ENCODE results near the gene PATZ1.
"Not testable (repeated sequence)": the region's sequence is repeated elsewhere in the genome, so short reads cannot be mapped to it uniquely, and the experiment has no call there.

The PATZ1 gene, protein sequence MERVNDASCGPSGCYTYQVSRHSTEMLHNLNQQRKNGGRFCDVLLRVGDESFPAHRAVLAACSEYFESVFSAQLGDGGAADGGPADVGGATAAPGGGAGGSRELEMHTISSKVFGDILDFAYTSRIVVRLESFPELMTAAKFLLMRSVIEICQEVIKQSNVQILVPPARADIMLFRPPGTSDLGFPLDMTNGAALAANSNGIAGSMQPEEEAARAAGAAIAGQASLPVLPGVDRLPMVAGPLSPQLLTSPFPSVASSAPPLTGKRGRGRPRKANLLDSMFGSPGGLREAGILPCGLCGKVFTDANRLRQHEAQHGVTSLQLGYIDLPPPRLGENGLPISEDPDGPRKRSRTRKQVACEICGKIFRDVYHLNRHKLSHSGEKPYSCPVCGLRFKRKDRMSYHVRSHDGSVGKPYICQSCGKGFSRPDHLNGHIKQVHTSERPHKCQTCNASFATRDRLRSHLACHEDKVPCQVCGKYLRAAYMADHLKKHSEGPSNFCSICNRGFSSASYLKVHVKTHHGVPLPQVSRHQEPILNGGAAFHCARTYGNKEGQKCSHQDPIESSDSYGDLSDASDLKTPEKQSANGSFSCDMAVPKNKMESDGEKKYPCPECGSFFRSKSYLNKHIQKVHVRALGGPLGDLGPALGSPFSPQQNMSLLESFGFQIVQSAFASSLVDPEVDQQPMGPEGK

GRCh38 chr22:31346255-31346732 is at the start of gene PATZ1:
Gene PATZ1 (minus strand): TSS chr22:31346346. CDS start chr22:31345602, 744 bp downstream.
- DNase-seq, result peak; percentile 83

DNA sequence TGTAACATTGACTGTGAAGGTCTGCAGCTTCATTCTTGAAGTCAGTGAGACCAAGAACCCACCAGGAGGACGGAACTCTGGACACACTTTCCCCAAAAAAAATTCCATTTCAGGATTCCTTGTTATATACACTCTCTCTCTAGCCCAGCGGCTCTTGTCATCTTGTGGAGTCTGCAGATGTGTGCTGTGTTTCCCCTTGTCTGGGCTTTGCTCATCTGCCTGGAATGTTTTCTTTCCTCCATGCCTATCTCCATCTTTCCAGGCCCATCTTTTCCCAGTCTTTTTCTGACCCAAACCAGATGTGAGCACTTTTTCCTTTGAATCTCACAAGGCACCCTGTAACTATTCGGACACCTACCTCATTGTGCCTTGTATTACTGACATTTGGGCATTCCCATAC is 48.2 kb upstream of the PATZ1 start:
- no peak for DNase-seq

DNA sequence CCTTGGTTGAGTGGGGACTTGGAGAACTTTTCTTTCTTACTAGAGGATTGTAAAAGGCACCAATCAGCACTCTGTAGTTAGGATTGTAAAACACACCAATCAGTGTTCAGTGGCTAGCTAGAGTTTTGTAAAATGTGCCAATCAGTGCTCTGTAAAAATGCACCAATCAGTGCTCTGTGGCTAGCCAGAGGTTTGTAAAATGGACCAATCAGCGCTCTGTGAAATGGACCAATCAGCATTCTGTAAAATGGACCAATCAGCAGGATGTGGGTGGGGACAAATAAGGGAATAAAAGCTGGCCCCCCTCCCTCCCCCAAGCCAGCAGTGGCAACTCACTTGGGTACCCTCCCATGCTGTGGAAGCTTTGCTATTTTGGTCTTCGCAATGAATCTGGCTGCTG is 47.7 kb upstream of the PATZ1 start:
- no peak for DNase-seq

- peak; percentile 3 for DNase-seq
These were observed 32.5 kb upstream of the PATZ1 start for GRCh38 chr22:31378651-31379050.

DNA sequence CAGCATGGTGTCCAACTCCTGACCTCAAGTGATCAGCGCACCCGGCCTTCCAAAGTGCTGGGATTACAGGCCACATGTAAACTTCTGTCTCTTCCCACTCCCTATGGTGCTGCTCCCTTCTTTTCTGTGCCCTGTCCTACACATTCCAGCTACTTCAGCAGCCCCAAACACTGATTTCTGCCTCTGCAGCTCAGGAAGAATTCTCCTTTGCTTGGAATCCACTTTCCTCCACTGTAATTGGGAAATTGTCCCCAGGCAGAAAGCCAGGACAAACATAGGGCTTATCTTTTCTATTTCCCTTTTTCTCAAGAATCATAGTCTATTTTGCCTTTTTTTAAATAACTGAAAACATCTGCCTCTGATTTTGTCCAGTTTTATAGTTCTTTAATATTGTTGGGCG is 32.0 kb upstream of the PATZ1 start:
- DNase-seq, result no peak

- DNase-seq, result no peak
These were observed 31.5 kb upstream of the PATZ1 start for GRCh38 chr22:31377612-31378011.

DNA sequence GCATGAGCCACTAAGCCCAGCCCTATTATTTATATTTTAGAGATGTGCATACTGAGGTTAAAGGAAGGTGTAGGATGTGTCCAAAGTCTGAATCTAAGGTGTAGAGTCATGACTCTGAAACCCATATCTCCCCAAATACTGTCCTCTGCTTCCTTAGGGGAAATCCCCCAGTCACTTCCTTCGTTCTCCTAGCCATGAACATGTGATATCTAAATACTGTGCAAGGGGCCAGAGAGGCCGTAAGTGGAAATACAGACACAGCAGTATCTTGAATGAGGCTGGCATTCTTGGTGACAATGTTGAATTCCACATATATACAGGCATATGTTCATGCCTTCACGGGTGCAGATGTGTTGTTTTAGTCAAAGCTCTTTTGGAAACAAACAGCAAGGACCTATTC is 21.3 kb upstream of the PATZ1 start:
- no peak for DNase-seq

- no peak for DNase-seq
These were observed 17.8 kb upstream of the PATZ1 start for GRCh38 chr22:31363885-31364465.

GRCh38 chr22:31361743-31362142 is 15.6 kb upstream of the PATZ1 start:
- DNase-seq, result no peak

DNA sequence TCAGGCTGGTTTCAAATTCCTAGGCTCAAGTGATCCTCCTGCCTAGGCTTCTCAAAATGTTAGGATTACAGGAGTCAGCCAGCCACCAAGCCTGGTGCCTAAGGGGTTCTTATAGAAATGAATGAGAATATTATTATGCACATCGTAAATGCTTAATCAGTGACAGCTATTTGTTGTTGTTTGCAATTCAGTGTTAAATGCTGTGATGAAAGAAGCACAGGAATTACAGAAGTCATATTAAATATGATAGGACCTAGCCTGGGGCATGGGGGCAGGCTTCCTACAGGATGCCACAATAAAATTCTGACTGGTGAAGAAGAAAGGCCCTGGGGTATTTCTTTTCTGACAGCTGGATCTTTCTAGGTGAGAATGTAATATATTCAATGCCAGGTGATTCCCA is 13.9 kb upstream of the PATZ1 start:
- no peak for DNase-seq

DNA sequence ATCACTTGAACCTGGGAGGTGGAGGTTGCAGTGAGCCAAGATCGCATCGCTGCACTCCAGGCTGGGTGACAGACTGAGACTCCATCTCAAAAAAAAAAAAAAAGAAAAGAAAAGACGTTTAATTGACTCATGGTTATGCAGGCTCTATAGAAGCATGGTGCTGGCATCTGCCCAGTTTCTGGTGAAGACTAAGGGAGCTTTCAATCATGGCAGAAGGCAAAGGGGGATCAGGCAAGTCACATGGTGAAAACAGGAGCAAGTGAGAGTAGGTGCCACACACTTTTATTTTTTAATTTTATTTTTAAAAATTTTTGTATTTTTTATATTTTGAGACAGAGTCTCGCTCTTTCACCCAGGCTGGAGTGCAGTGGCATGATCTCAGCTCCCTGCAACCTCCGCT is 8.4 kb upstream of the PATZ1 start:
- DNase-seq, result no peak

- DNase-seq, result no peak
These were observed 4.3 kb upstream of the PATZ1 start for GRCh38 chr22:31350410-31350863.

DNA sequence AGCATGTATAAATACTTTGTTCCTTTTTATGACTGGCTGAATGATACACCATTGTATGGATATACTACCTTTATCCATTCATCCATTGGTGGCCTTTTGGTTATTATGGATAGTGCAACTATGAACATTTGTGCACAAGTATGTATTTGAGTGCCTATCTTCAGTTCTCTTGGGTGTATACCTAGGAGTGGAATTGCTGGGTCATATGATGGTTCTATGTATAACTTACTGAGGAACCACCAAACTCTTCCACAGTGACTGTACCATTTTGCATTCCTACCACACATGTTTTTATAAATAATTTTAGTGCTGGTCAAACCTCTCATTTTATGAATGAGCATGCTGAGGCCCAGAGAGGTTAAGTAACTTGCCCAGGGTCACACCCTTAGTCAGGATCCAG is 3.8 kb upstream of the PATZ1 start:
- DNase-seq, result no peak

DNA sequence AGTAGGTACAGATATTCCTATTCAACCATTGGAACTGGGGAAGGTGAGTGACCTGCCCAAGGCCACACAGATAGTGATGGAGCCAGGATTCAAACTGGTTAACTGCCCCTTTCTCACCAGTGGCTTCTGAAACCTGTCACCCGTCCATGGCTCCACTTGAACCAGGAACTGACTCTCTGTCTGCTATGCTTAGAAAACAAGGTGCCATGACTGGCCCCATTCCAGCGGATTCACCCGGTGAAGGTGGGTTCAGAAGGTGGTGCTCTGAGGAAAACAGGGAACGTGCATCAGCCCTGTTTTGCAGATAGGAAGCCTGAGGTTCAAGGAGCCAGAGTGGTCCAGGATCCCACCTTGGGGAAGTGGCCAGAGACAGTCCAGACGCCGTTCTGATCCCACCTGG is 2.6 kb upstream of the PATZ1 start:
- DNase-seq, result no peak

DNA sequence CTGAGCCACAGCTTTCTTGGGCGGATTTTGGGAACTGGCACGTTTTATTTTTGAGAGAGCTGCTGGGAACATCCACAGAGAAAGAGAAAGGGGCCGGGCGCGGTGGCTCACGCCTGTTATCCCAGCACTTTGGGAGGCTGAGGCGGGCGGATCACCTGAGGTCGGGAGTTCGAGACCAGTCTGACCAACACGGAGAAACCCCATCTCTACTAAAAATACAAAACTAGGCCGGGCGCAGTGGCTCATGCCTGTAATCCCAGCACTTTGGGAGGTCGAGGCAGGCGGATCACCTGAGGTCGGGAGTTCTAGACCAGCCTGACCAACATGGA is 1.8 kb upstream of the PATZ1 start:
- DNase-seq, result not testable (repeated sequence)

DNA sequence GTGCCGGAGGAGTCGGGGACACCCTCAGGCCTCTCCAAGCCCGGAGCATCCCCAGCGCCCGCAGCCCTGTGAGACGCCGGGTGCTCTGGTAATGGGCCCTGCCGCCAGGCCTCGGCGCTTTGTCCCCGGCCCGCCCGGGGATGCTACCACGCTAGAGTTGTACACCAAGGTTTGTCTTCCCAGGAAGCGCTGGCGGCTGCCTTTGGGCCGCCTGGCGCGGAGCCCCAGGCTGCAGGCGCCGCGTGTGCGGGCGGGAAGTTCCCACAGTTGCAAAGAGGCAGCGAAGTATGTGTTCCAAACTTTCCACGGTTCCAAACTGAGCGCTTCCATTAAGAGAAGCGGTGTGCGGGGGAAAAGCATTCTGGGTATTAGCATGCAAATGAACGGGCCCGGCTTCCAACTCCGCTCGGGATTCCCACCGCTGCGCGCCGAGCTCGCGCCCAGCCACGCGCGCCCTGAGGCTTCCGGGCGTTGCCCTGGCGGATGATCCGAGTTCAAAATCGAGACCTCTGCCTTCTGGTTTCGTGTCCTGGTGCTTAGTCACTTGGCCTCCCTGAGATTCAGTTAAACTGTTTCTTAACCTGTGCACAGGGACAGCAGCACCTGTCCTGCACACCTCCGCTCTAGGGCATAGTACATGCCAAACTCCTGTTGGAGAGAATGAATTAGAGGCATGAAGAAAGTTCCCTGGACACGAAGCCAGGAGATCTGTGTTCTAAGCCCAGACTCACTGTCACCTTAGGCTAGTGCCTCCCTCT is 1.3 kb upstream of the PATZ1 start:
- DNase-seq, result peak; percentile 84

- DNase-seq, result peak; percentile 73
These were observed 646 bp upstream of the PATZ1 start for GRCh38 chr22:31346733-31347250.

DNA sequence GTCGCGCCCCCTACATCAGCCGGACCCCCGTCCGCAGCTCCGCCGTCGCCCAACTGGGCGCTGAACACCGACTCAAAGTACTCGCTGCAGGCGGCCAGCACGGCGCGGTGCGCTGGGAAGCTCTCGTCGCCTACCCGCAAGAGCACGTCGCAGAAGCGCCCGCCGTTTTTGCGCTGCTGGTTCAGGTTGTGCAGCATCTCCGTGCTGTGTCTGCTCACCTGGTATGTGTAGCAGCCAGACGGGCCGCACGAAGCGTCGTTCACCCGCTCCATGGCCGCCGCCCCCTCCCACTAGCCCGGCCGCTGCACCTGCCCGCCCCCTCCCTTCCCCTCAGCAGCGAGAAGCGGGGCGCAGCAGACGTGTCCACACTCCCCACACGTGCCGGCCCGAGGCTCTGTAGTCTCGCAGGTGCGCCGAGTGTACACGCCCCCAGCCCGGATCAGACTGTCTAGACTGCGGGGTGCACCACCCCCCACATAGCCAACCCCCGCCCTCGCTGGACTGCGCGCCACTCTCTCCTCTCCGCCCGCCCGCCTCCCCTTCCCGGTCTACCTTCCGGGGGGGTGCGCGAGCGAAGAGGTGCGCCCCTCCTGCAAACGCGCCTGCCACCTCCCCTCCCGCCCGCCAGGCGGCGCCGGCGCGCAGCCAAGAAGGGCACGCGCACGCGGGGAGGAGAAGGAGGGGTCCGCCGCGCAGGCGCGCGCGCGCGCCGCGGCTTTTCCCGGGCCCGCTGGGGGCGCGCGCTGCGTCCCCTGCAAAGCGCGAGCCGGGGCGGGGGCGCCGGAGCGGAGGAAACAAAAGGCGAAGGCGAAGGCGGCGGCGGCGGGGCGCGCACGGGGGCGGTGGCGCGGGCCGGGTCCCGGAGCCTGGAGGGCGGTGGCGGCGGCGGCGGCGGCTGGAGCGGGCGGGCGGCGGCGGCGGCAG is 553 bp downstream of the PATZ1 start:
- DNase-seq, result peak; percentile 90

DNA sequence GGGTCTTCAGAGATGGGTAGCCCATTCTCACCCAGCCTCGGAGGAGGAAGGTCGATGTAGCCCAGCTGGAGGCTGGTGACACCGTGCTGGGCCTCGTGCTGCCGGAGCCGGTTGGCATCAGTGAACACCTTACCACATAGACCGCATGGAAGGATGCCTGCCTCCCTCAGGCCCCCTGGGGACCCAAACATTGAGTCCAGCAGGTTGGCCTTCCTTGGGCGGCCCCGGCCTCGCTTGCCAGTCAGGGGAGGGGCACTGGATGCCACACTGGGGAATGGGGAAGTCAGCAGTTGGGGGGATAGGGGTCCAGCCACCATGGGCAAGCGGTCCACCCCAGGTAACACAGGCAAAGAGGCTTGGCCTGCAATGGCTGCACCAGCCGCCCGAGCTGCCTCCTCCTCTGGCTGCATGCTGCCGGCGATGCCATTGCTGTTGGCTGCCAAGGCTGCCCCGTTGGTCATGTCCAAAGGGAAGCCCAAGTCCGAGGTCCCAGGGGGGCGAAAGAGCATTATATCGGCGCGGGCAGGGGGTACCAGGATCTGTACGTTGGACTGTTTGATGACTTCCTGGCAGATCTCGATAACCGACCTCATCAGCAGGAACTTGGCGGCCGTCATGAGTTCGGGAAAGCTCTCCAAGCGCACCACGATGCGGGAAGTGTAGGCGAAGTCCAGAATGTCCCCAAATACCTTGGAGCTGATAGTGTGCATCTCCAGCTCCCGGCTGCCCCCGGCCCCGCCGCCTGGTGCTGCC is 1.4 kb downstream of the PATZ1 start:
- peak; percentile 51 for DNase-seq

DNA sequence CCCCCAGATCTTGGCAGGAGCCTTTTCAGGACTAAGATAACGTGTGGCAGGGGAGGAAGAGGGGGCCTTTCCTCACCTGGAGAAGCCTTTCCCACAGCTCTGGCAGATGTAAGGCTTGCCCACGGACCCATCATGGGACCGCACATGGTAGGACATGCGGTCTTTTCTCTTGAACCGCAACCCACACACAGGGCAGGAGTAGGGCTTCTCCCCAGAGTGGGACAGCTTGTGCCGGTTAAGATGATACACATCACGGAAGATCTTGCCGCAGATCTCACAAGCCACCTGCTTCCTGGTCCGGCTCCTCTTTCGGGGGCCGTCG is 1.9 kb downstream of the PATZ1 start:
- no peak for DNase-seq
